Nephron progenitor cell (in vitro differentiated cells): Measurements from ENCODE around the gene KLHL10.

Source experiments
- DNase-seq: peaks from one replicate; pipeline ENCODE4 v3.0.0; 2021
- H3K27ac Mint-ChIP-seq: 2 replicates; pipeline ENCODE4 v1.8.0; 2021; ENCODE audit warnings: mild to moderate bottlenecking, moderate library complexity, mixed read lengths
- H3K27me3 Mint-ChIP-seq: 2 replicates; pipeline ENCODE4 v1.8.0; 2021; ENCODE audit warnings: mild to moderate bottlenecking, low read depth, mixed read lengths; ENCODE audit not compliant: poor library complexity
- H3K36me3 Mint-ChIP-seq: 2 replicates; pipeline ENCODE4 v1.8.0; 2021; ENCODE audit warnings: low read depth, mixed read lengths
- H3K4me1 Mint-ChIP-seq: 2 replicates; pipeline ENCODE4 v1.8.0; 2021; ENCODE audit warnings: mixed read lengths
- H3K4me3 Mint-ChIP-seq: 2 replicates; pipeline ENCODE4 v1.8.0; 2021; ENCODE audit warnings: mild to moderate bottlenecking, moderate library complexity, mixed read lengths
- H3K9me3 Mint-ChIP-seq: 2 replicates; pipeline ENCODE4 v1.8.0; 2021; ENCODE audit warnings: mild to moderate bottlenecking, moderate library complexity, mixed read lengths
- CTCF ChIP-seq: fragments of 200-600 bp; sonication (generic); IDR thresholded peaks from 2 replicates; pipeline ENCODE4 v1.5.0; 2021; ENCODE audit warnings: antibody characterized with exemption

The KLHL10 gene

GRCh38 chr17:41803049-41804020 lies 34.3 kb upstream of the KLHL10 start:
- Mint-ChIP-seq H3K4me3 (no peak overlapping the region), H3K4me1 (peaks cover 39% of the 10 kb centered on the region), H3K36me3 (peaks cover 39% of the 10 kb centered on the region), H3K27ac (peak overlapping the region; percentile 69), H3K9me3 (no peaks in the 10 kb centered on the region), H3K27me3 (peaks cover 4% of the 10 kb centered on the region)
- TF ChIP-seq CTCF: no peak
- no peak for DNase-seq

GRCh38 chr17:41806685-41807445 lies 30.8 kb upstream of the KLHL10 start:
- no peak for DNase-seq
- peaks cover 30% of the 10 kb centered on the region for H3K4me1 Mint-ChIP-seq
- H3K9me3 Mint-ChIP-seq: no peaks in the 10 kb centered on the region

GRCh38 chr17:41810659-41811548 lies 26.7 kb upstream of the KLHL10 start:
- peaks cover 45% of the 10 kb centered on the region for H3K4me1 Mint-ChIP-seq
- no peak overlapping the region for H3K27ac Mint-ChIP-seq
- H3K27me3 Mint-ChIP-seq: peaks cover 3% of the 10 kb centered on the region
- no peak for TF ChIP-seq CTCF
- peaks cover 42% of the 10 kb centered on the region for H3K36me3 Mint-ChIP-seq
- H3K4me3 Mint-ChIP-seq: peak overlapping the region; percentile 84
- peak; percentile 55 for DNase-seq
- no peaks in the 10 kb centered on the region for H3K9me3 Mint-ChIP-seq

More at GRCh38 chr17:41806685-41807445, 30.8 kb upstream of the KLHL10 start:
- Mint-ChIP-seq H3K27ac (no peak overlapping the region), H3K27me3 (peaks cover 3% of the 10 kb centered on the region), H3K36me3 (peaks cover 54% of the 10 kb centered on the region), H3K4me3 (no peak overlapping the region)
- TF ChIP-seq CTCF: no peak

GRCh38 chr17:41811549-41812380 lies 25.9 kb upstream of the KLHL10 start, which contains the start of gene P3H4:
Gene P3H4 (minus strand): TSS chr17:41811949. CDS start chr17:41811915, 34 bp downstream.
- H3K27me3 Mint-ChIP-seq: peaks cover 3% of the 10 kb centered on the region
- peak within 1 kb of the TSS; percentile 98 for H3K27ac Mint-ChIP-seq
- H3K4me1 Mint-ChIP-seq: peaks cover 50% of the 10 kb centered on the region
- H3K36me3 Mint-ChIP-seq: peaks cover 33% of the 10 kb centered on the region
- peak; percentile 80 for DNase-seq
- H3K4me3 Mint-ChIP-seq: peak within 1 kb of the TSS; percentile 93
- TF ChIP-seq CTCF: peak; percentile 44
- no peaks in the 10 kb centered on the region for H3K9me3 Mint-ChIP-seq
